Gastrocnemius medialis (tissue), 4 donors: Measurements from ENCODE around the gene KAZN. TPM values are rescaled to one million over a fixed set of nuclear protein-coding genes. Genes with fewer than 3 reads are reported as not detected.
A peak's percentile ranks its signal among the peaks of the same experiment; 100 is the strongest.

Experiments
- ATAC-seq, 2 donors: fragments of 150-250 bp; one replicate each; pipeline ENCODE4 v1.9.1; 2016
- DNase-seq, 2 donors: peaks; one replicate each; pipeline ENCODE4 v3.0.0-alpha.2; 2019
- H3K27ac ChIP-seq, 4 donors: fragments of 200-600 bp; sonication (generic); 1 replicate in 1 of 4; 2 replicates in 3 of 4; pipeline ENCODE4 v1.5.1; 2016 to 2018; ENCODE audit warnings: mild to moderate bottlenecking in 2 of 4, moderate library complexity in 1 of 4
- H3K27me3 ChIP-seq, 3 donors: fragments of 200-600 bp; sonication (generic) in 2 of 3; 1 replicate in 1 of 3; 2 replicates in 2 of 3; pipeline versions ENCODE4 v1.5.1 to v1.6.0; 2016 to 2019; ENCODE audit warnings: mild to moderate bottlenecking in 1 of 3, moderate library complexity in 1 of 3
- H3K36me3 ChIP-seq, 2 donors: fragments of 200-600 bp; sonication (generic) in 1 of 2; one replicate each; pipeline ENCODE4 v1.5.1; 2017 to 2018
- H3K4me1 ChIP-seq, 2 donors: fragments of 200-600 bp; sonication (generic) in 1 of 2; one replicate each; pipeline ENCODE4 v1.5.1; 2016 to 2017; ENCODE audit warnings: mild to moderate bottlenecking in 2 of 2
- H3K4me3 ChIP-seq, 4 donors: fragments of 200-600 bp; sonication (generic) in 3 of 4; 1 replicate in 1 of 4; 2 replicates in 3 of 4; pipeline ENCODE4 v1.5.1; 2016 to 2019; ENCODE audit warnings: mild to moderate bottlenecking in 2 of 4
- H3K9me3 ChIP-seq, 3 donors: fragments of 200-600 bp; sonication (generic) in 2 of 3; 1 replicate in 1 of 3; 2 replicates in 2 of 3; pipeline ENCODE4 v1.5.1; 2016 to 2019
- CTCF ChIP-seq, 5 experiments: fragments of 450-650 bp in 3 of 5; fragments of 200-600 bp in 2 of 5; sonication (generic) in 2 of 5; IDR thresholded peaks in 4 of 5; conservative IDR thresholded peaks in 1 of 5; 1 replicate in 4 of 5; 2 replicates in 1 of 5; pipeline ENCODE4 v1.5.1; 2016 to 2019; ENCODE audit warnings: antibody characterized with exemption in 5 of 5, mild to moderate bottlenecking in 3 of 5, moderate library complexity in 3 of 5
- POLR2A ChIP-seq, 2 donors: fragments of 450-650 bp; IDR thresholded peaks; one replicate each; pipeline ENCODE4 v1.6.1; 2017; ENCODE audit warnings: antibody characterized with exemption in 2 of 2, mild to moderate bottlenecking in 2 of 2, moderate library complexity in 2 of 2
- in situ Hi-C, 4 donors: fragments of 200-750 bp; cut with MboI; loops; one replicate each; pipeline versions ENCODE4 v1.15.0 to v1.8.0; 2017; ENCODE audit warnings: low sequenced_read_pairs in 4 of 4
- intact Hi-C: fragments of 100-400 bp; cut with DNase I; formaldehyde crosslinking; loops from one replicate; pipeline ENCODE4 v1.15.1; 2023; ENCODE audit warnings: low total_unique reads
- total RNA-seq, 4 donors: library from RNA; depleted of rRNA; stranded (reverse); fragments of >200 nt; gene quantifications; one replicate each; pipeline versions ENCODE4 v1.1.0 to v1.2.3, GENCODE V29; 2016

Gene KAZN
- total RNA-seq, 4 donors from 2014 or later: 0.05 to 2.2 (median 1.00) TPM

GRCh38 chr1:14969006-14969405 lies 370.5 kb downstream of the KAZN start:
- Histone ChIP-seq H3K4me3 (no peak overlapping the region), H3K9me3 (no peaks in the 10 kb centered on the region), H3K36me3 (no peaks in the 10 kb centered on the region), H3K27me3 (peaks cover 0 to 6% (median 5%) of the 10 kb centered on the region in 3 donors), H3K4me1 (no peaks in the 10 kb centered on the region), H3K27ac (peak overlapping the region in 1 of 4 donors; percentile 37)
- DNase-seq (no peak), ATAC-seq (no peak)
- in situ Hi-C loops: no loop called here
- no peak for TF ChIP-seq POLR2A (IDR thresholded peaks at IDR 0.05)
- no peak for TF ChIP-seq CTCF (IDR thresholded peaks at IDR 0.05 in 4 of 5, conservative IDR thresholded peaks at IDR 0.05 in 1 of 5)
- intact Hi-C loops: no loop called here

GRCh38 chr1:14970115-14970798 lies 371.8 kb downstream of the KAZN start:
- no peaks in the 10 kb centered on the region for H3K36me3 ChIP-seq
- H3K27ac ChIP-seq: no peak overlapping the region
- H3K9me3 ChIP-seq: no peaks in the 10 kb centered on the region
- no peaks in the 10 kb centered on the region for H3K4me1 ChIP-seq
- no peak overlapping the region for H3K4me3 ChIP-seq
- in situ Hi-C loops (no loop called here), intact Hi-C loops (no loop called here)
- TF ChIP-seq CTCF (IDR thresholded peaks at IDR 0.05 in 4 of 5, conservative IDR thresholded peaks at IDR 0.05 in 1 of 5) (no peak), POLR2A (IDR thresholded peaks at IDR 0.05) (no peak)
- ATAC-seq (no peak), DNase-seq (no peak)
- H3K27me3 ChIP-seq: peaks cover 0 to 6% (median 5%) of the 10 kb centered on the region in 3 donors

- in situ Hi-C loops (no loop called here), intact Hi-C loops (no loop called here)
- ATAC-seq (no peak), DNase-seq (no peak)
- Histone ChIP-seq H3K27me3 (peaks cover 0 to 6% (median 5%) of the 10 kb centered on the region in 3 donors), H3K27ac (no peak overlapping the region), H3K36me3 (no peaks in the 10 kb centered on the region), H3K9me3 (no peaks in the 10 kb centered on the region), H3K4me3 (no peak overlapping the region), H3K4me1 (no peaks in the 10 kb centered on the region)
- TF ChIP-seq POLR2A (IDR thresholded peaks at IDR 0.05): no peak
- no peak for TF ChIP-seq CTCF (IDR thresholded peaks at IDR 0.05 in 4 of 5, conservative IDR thresholded peaks at IDR 0.05 in 1 of 5)
Observed at GRCh38 chr1:14970799-14971141, 372.3 kb downstream of the KAZN start.

GRCh38 chr1:14971221-14971620 lies 372.7 kb downstream of the KAZN start:
- in situ Hi-C loops: no loop called here
- intact Hi-C loops: no loop called here
- TF ChIP-seq CTCF (IDR thresholded peaks at IDR 0.05 in 4 of 5, conservative IDR thresholded peaks at IDR 0.05 in 1 of 5): no peak
- TF ChIP-seq POLR2A (IDR thresholded peaks at IDR 0.05): no peak
- ATAC-seq: no peak
- Histone ChIP-seq H3K4me3 (no peak overlapping the region), H3K4me1 (no peaks in the 10 kb centered on the region), H3K27ac (no peak overlapping the region), H3K9me3 (no peaks in the 10 kb centered on the region), H3K36me3 (no peaks in the 10 kb centered on the region), H3K27me3 (peaks cover 0 to 6% (median 5%) of the 10 kb centered on the region in 3 donors)
- DNase-seq: no peak

GRCh38 chr1:14972107-14972506 lies 373.6 kb downstream of the KAZN start:
- Histone ChIP-seq H3K36me3 (no peaks in the 10 kb centered on the region), H3K4me1 (no peaks in the 10 kb centered on the region), H3K9me3 (no peaks in the 10 kb centered on the region), H3K27me3 (peaks cover 0 to 6% (median 5%) of the 10 kb centered on the region in 3 donors), H3K27ac (no peak overlapping the region), H3K4me3 (no peak overlapping the region)
- TF ChIP-seq POLR2A (IDR thresholded peaks at IDR 0.05) (no peak), CTCF (IDR thresholded peaks at IDR 0.05 in 4 of 5, conservative IDR thresholded peaks at IDR 0.05 in 1 of 5) (no peak)
- in situ Hi-C loops: no loop called here
- ATAC-seq: no peak
- intact Hi-C loops: no loop called here
- DNase-seq: no peak
